ENCODE measurements around the gene PTPRM. TPM values are rescaled to one million over a fixed set of nuclear protein-coding genes. Genes with fewer than 3 reads are reported as not detected.
A peak's percentile ranks its signal among the peaks of the same experiment; 100 is the strongest.

PTPRM gene
- total and polyA plus RNA-seq, 2 of the 8 experiments (the other 6 are each of a cell fraction or from before 2014, with no cell fraction given) = 4.1 to 7.0 TPM

DNA sequence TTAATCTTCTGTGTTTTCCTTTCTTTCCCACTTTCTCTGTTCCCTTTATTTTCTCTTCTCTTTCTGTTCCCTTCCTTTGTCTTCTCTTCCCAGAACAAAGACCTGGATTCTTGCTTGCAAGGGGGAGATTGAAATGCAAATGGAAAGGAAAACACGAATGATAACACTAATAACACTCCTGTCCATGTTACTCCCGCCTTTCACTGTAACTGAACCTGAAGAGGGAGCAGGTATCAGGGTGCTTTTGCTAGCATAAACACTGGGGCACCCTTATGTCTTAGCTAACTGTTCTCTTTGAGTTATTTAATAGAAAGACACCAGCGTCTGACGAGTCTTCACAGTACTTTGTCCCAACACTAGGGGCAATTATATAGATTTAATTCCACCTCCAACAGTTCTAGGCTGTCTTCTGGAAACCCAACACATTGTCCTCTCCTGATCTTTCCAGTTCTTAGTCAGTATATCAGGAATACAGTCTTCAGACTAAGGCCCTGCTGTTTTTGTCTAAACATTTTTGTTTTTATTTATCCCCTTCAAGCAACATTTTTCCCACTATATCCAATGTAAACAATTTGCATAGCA lies 99.2 kb downstream of the PTPRM start:
- no peak overlapping the region for H2BK15ac ChIP-seq (ENCODE audit: low read length)
- no peak overlapping the region for H2BK5ac ChIP-seq (ENCODE audit: low read depth, low read length)
- H3K36me3 ChIP-seq (ENCODE audit: control insufficient read depth in 2 of 4, insufficient read depth in 4 of 4, low read length in 3 of 4) = no peaks in the 10 kb centered on the region
- no peak overlapping the region for H3K4me3 ChIP-seq (ENCODE audit: extremely low read depth in 1 of 4, insufficient read depth in 2 of 4, low read depth in 3 of 4, low read length in 4 of 4)
- H4K8ac ChIP-seq (ENCODE audit: extremely low read depth, insufficient read depth, low read length) = no peak overlapping the region
- 11% methylated on average over 4 of the region's 4 CpGs; no CpG with 5 or more reads in 1 of the 2 experiments for WGBS, 2 experiments (ENCODE audit: extremely low coverage in 1 of 2, insufficient coverage in 1 of 2, insufficient read length in 1 of 2, insufficient replicate concordance in 2 of 2, low coverage in 1 of 2, low lambda C conversion rate in 2 of 2, missing lambda C conversion rate in 1 of 2)
- H2BK120ac ChIP-seq (replicated peaks; ENCODE audit: low read depth, low read length) = no peak overlapping the region
- POLR2A ChIA-PET (ENCODE audit: partially characterized antibody) = interaction anchor here (0.7 to 1.5 kb wide), 2 partner anchors 8 to 9 kb away, joined by 3 to 4 read pairs; no protein-coding TSS in a partner anchor
- DNase-seq (ENCODE audit: low read depth in 1 of 2, low spot score in 2 of 2) = no peak
- no peak overlapping the region for H3K18ac ChIP-seq (ENCODE audit: extremely low read depth, low read length)
- no peak overlapping the region for H2AK5ac ChIP-seq (ENCODE audit: low read depth, low read length)
- peak; percentile 57 for FAIRE-seq
- peak overlapping the region; percentile 2 to 24; a peak in 1 of 4 replicates for H3K4me2 ChIP-seq (ENCODE audit: insufficient read depth in 1 of 2, low read depth in 2 of 2, low read length in 2 of 2)
- H3K9ac ChIP-seq (replicated peaks in 1 of 4; ENCODE audit: extremely low read depth in 1 of 4, low read depth in 3 of 4, low read length in 3 of 4) = no peak overlapping the region
- TF ChIP-seq HDAC2 (IDR thresholded peaks at IDR 0.05; ENCODE audit: borderline replicate concordance in 1 of 2, low read depth in 2 of 2, low read length in 2 of 2) (0 out of 4 replicates have a peak, but pooled peaks of 1 of the 2 experiments have one; percentile 45), RNF2 (IDR thresholded peaks at IDR 0.05; ENCODE audit: borderline replicate concordance, low read depth, low read length, missing control alignments, poor library complexity, severe bottlenecking) (no peak)
- CTCF ChIA-PET (ENCODE audit: partially characterized antibody) = interaction anchor here (0.6 to 1.8 kb wide), 4 partner anchors 15 to 124 kb away, joined by 3 to 5 read pairs (median 3); no protein-coding TSS in a partner anchor
- H2BK20ac ChIP-seq (ENCODE audit: low read length) = no peak overlapping the region
- H3K9me3 ChIP-seq (ENCODE audit: insufficient read depth in 2 of 2, low read depth in 1 of 2, low read length in 1 of 2) = no peaks in the 10 kb centered on the region
- H3K4ac ChIP-seq (replicated peaks; ENCODE audit: insufficient read length, low read depth, low read length) = no peak overlapping the region
- no peak overlapping the region for H3K56ac ChIP-seq (replicated peaks; ENCODE audit: insufficient read length, low read depth, low read length)
- H3K27me3 ChIP-seq (replicated peaks in 1 of 4; ENCODE audit: control insufficient read depth in 3 of 4, extremely low read depth in 1 of 4, insufficient read depth in 3 of 4, low read length in 3 of 4) = no peaks in the 10 kb centered on the region
- no peaks in the 10 kb centered on the region for H4K20me1 ChIP-seq (replicated peaks in 1 of 2; ENCODE audit: control insufficient read depth in 1 of 2, insufficient read depth in 2 of 2, low read length in 2 of 2)
- H3K14ac ChIP-seq (ENCODE audit: insufficient read length) = no peak overlapping the region
- no peak overlapping the region for H3K27ac ChIP-seq (ENCODE audit: low read depth, low read length)
- H4K91ac ChIP-seq (replicated peaks; ENCODE audit: insufficient read length, low read length) = no peak overlapping the region
- no peaks in the 10 kb centered on the region for H3K23me2 ChIP-seq (ENCODE audit: low read depth, low read length)
- H3K4me1 ChIP-seq (replicated peaks in 1 of 4; ENCODE audit: control insufficient read depth in 3 of 4, insufficient read depth in 4 of 4, low read length in 3 of 4) = peaks cover 2 to 5% (median 4%) of the 10 kb centered on the region in 4 experiments; a peak in 5 of 7 replicates
- no peak overlapping the region for H4K5ac ChIP-seq (ENCODE audit: insufficient read length, low read depth, low read length)
- H2BK12ac ChIP-seq (ENCODE audit: low read depth, low read length) = no peak overlapping the region
- no peaks in the 10 kb centered on the region for H3K79me2 ChIP-seq (ENCODE audit: control insufficient read depth in 1 of 2, insufficient read depth in 2 of 2, low read length in 2 of 2)
- H3K23ac ChIP-seq (ENCODE audit: insufficient read length) = no peak overlapping the region
- H2AFZ ChIP-seq (ENCODE audit: low read length) = no peak overlapping the region
- H3K79me1 ChIP-seq (ENCODE audit: low read depth, low read length) = no peaks in the 10 kb centered on the region
